Lower leg skin (tissue), 3 donors: ENCODE data around the gene PSD4.

Experiments used
- POLR2A ChIP-seq, 2 donors: fragments of 450-650 bp; IDR thresholded peaks; one replicate each; pipeline ENCODE4 v1.6.1; 2016 to 2017; ENCODE audit warnings: antibody characterized with exemption in 2 of 2, mild to moderate bottlenecking in 1 of 2, moderate library complexity in 1 of 2
- TF ChIP-seq, protein P1 (sequence below), 3 donors: fragments of 450-650 bp; IDR thresholded peaks; one replicate each; pipeline ENCODE4 v1.5.1; 2016; ENCODE audit warnings: antibody characterized with exemption in 3 of 3, mild to moderate bottlenecking in 3 of 3, moderate library complexity in 2 of 3

DNA sequence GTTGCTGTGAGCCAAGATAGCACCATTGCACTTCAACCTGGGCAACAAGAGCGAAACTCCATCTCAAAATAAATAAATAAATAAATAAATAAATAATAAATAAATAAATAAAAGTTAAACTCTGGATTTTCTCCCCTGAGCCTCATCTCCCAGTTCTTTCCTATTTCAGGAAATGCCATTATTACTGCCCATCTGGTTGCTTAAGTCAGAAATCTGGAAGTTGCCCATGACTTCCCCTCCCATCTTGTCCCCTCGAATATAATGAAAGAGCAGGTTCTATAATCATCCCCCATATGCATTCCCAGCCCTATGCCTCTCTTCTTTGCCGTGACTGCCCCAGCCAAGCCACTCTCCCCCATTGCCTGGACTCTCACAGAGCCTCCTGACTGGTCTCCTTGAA lies 4.2 kb upstream of the PSD4 start:
- TF ChIP-seq, protein P1, sequence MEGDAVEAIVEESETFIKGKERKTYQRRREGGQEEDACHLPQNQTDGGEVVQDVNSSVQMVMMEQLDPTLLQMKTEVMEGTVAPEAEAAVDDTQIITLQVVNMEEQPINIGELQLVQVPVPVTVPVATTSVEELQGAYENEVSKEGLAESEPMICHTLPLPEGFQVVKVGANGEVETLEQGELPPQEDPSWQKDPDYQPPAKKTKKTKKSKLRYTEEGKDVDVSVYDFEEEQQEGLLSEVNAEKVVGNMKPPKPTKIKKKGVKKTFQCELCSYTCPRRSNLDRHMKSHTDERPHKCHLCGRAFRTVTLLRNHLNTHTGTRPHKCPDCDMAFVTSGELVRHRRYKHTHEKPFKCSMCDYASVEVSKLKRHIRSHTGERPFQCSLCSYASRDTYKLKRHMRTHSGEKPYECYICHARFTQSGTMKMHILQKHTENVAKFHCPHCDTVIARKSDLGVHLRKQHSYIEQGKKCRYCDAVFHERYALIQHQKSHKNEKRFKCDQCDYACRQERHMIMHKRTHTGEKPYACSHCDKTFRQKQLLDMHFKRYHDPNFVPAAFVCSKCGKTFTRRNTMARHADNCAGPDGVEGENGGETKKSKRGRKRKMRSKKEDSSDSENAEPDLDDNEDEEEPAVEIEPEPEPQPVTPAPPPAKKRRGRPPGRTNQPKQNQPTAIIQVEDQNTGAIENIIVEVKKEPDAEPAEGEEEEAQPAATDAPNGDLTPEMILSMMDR (IDR thresholded peaks at IDR 0.05): no peak
- no peak for TF ChIP-seq POLR2A (IDR thresholded peaks at IDR 0.05)
